Dedifferentiated amniotic fluid mesenchymal stem cell (primary cell): Measurements from ENCODE around the gene CFAP99.

ENCODE experiments used
- DNase-seq: peaks from one replicate; pipeline ENCODE4 v3.0.0-alpha.2; 2016; ENCODE audit errors: extremely low spot score

Gene CFAP99

GRCh38 chr4:2411786-2412510 is 6.8 kb upstream of the CFAP99 start:
- DNase-seq, result no peak

- no peak for DNase-seq
Observed at GRCh38 chr4:2412534-2412884, 6.2 kb upstream of the CFAP99 start.

- DNase-seq, result peak; percentile 70
Observed at GRCh38 chr4:2412885-2413716, 5.7 kb upstream of the CFAP99 start.

GRCh38 chr4:2413821-2414610 is 4.7 kb upstream of the CFAP99 start:
- no peak for DNase-seq

- no peak for DNase-seq
Observed at GRCh38 chr4:2415213-2415612, 3.5 kb upstream of the CFAP99 start.

- no peak for DNase-seq
Observed at GRCh38 chr4:2415881-2416563, 2.7 kb upstream of the CFAP99 start.

- DNase-seq, result no peak
Observed at GRCh38 chr4:2416564-2417225, 2.1 kb upstream of the CFAP99 start.

- no peak for DNase-seq
Observed at GRCh38 chr4:2417226-2417764, 1.5 kb upstream of the CFAP99 start.

GRCh38 chr4:2417765-2418649 is 748 bp upstream of the CFAP99 start, which contains the start of gene ZFYVE28:
TSS of gene ZFYVE28 (minus strand) at chr4:2418645. CDS start at chr4:2418323, 322 bp downstream.
- no peak for DNase-seq

GRCh38 chr4:2419814-2420213 is 1.1 kb downstream of the CFAP99 start:
- DNase-seq, result no peak

GRCh38 chr4:2421928-2422327 is 3.2 kb downstream of the CFAP99 start:
- DNase-seq, result no peak

GRCh38 chr4:2423066-2423465 is 4.3 kb downstream of the CFAP99 start:
- DNase-seq, result no peak

- no peak for DNase-seq
Observed at GRCh38 chr4:2423695-2424094, 4.9 kb downstream of the CFAP99 start.

- no peak for DNase-seq
Observed at GRCh38 chr4:2424581-2424980, 5.8 kb downstream of the CFAP99 start.

GRCh38 chr4:2425386-2426068 is 6.8 kb downstream of the CFAP99 start:
- no peak for DNase-seq

- no peak for DNase-seq
Observed at GRCh38 chr4:2426069-2426397, 7.3 kb downstream of the CFAP99 start.

- DNase-seq, result no peak
Observed at GRCh38 chr4:2426711-2427275, 8.0 kb downstream of the CFAP99 start.

- DNase-seq, result no peak
Observed at GRCh38 chr4:2427383-2428334, 8.9 kb downstream of the CFAP99 start.
